Measurements from ENCODE around the gene FCGR2B.

The FCGR2B gene

GRCh38 chr1:161706482-161707347, 43.8 kb downstream of the FCGR2B start, which contains the start of gene FCRLA:
TSS of gene FCRLA (plus strand) at chr1:161707229. CDS start at chr1:161707265, 36 bp downstream.
- Histone ChIP-seq H3K9me3 (ENCODE audit: control insufficient read depth, insufficient read depth, low read depth, low read length) (no peaks in the 10 kb centered on the region), H3K27ac (ENCODE audit: extremely low read depth, low read depth, low read length) (no peak within 1 kb of the TSS; the same call in 1 of the 2 replicates), H3K36me3 (ENCODE audit: control insufficient read depth in 2 of 2, insufficient read depth in 1 of 2, low read length in 2 of 2) (no peaks in the 10 kb centered on the region), H3K4me1 (ENCODE audit: control insufficient read depth, insufficient read depth, low read length) (no peaks in the 10 kb centered on the region), H3K4me3 (ENCODE audit: low read depth, low read length) (no peak within 1 kb of the TSS)
- ChIA-PET CTCF (interaction anchor here (0.9 to 1.6 kb wide), 2 partner anchors 19 to 37 kb away, joined by 4 to 5 read pairs; no protein-coding TSS in a partner anchor), POLR2A (interaction anchor here (1.6 kb wide), 1 partner anchor 20 kb away, joined by 6 read pairs; no protein-coding TSS in a partner anchor)
- TF ChIP-seq, protein P1, sequence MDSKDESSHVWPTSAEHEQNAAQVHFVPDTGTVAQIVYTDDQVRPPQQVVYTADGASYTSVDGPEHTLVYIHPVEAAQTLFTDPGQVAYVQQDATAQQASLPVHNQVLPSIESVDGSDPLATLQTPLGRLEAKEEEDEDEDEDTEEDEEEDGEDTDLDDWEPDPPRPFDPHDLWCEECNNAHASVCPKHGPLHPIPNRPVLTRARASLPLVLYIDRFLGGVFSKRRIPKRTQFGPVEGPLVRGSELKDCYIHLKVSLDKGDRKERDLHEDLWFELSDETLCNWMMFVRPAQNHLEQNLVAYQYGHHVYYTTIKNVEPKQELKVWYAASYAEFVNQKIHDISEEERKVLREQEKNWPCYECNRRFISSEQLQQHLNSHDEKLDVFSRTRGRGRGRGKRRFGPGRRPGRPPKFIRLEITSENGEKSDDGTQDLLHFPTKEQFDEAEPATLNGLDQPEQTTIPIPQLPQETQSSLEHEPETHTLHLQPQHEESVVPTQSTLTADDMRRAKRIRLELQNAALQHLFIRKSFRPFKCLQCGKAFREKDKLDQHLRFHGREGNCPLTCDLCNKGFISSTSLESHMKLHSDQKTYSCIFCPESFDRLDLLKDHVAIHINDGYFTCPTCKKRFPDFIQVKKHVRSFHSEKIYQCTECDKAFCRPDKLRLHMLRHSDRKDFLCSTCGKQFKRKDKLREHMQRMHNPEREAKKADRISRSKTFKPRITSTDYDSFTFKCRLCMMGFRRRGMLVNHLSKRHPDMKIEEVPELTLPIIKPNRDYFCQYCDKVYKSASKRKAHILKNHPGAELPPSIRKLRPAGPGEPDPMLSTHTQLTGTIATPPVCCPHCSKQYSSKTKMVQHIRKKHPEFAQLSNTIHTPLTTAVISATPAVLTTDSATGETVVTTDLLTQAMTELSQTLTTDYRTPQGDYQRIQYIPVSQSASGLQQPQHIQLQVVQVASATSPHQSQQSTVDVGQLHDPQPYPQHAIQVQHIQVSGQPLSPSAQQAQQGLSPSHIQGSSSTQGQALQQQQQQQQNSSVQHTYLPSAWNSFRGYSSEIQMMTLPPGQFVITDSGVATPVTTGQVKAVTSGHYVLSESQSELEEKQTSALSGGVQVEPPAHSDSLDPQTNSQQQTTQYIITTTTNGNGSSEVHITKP (tag by site-specific recombination; IDR thresholded peaks at IDR 0.05) = peak; percentile 77
- no peak for TF ChIP-seq ZNF548 (tag by site-specific recombination; IDR thresholded peaks at IDR 0.05)
- peak; percentile 71; the same call in 1 of the 2 replicates for TF ChIP-seq ZNF449 (tag by site-specific recombination; IDR thresholded peaks at IDR 0.05)
- TF ChIP-seq ZNF394 (tag by site-specific recombination; IDR thresholded peaks at IDR 0.05; ENCODE audit: borderline replicate concordance) = peak; percentile 66; the same call in 1 of the 2 replicates
- TF ChIP-seq ZFP69B (tag by site-specific recombination; IDR thresholded peaks at IDR 0.05) = 0 out of 2 replicates have a peak, but pooled peaks have one; percentile 12
- peak; percentile 50; the same call in 1 of the 2 replicates for TF ChIP-seq ZNF335 (tag by site-specific recombination; conservative IDR thresholded peaks at IDR 0.05)
- TF ChIP-seq ZBTB17 (tag by site-specific recombination; IDR thresholded peaks at IDR 0.05) = peak; percentile 54; the same call in 1 of the 2 replicates
- TF ChIP-seq ZNF24 (tag by site-specific recombination; IDR thresholded peaks at IDR 0.05) = 0 out of 2 replicates have a peak, but pooled peaks have one; percentile 17
- TF ChIP-seq ZNF596 (tag by site-specific recombination; IDR thresholded peaks at IDR 0.05) = no peak
- peak; percentile 67 for TF ChIP-seq ZNF366 (tag by site-specific recombination; conservative IDR thresholded peaks at IDR 0.05)
- no peak for TF ChIP-seq ZNF837 (tag by site-specific recombination; IDR thresholded peaks at IDR 0.05)
- no peak for TF ChIP-seq MEIS1 (CRISPR knock-in tag; IDR thresholded peaks at IDR 0.05; ENCODE audit: borderline replicate concordance)
- TF ChIP-seq PRDM1 (tag by site-specific recombination; IDR thresholded peaks at IDR 0.05) = 0 out of 2 replicates have a peak, but pooled peaks have one; percentile 5
- peak; percentile 36 for TF ChIP-seq ZNF629 (tag by site-specific recombination; IDR thresholded peaks at IDR 0.05)
- no peak for TF ChIP-seq ZFHX2 (tag by site-specific recombination; conservative IDR thresholded peaks at IDR 0.05)
- peak; percentile 63; the same call in 1 of the 2 replicates for TF ChIP-seq ZEB2 (tag by site-specific recombination; IDR thresholded peaks at IDR 0.05)

DNA sequence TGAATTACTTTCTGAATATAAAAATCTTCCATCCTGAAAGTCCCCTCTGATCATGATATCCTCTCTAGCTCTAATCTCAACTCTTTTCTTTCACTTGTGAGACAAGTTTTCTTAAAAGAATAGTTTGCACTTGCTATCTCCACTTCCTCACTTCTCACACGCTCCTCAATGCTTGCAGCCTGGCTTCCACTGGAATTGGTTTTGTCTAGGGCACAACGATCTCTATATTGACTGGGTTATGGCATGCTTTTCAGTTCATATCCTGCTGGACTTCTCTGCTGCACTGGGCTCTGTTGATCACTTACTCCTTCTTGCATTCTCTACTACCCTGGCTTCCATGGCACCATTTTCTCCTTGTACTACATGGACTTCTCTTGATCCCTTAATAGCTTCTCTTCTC, 44.6 kb downstream of the FCGR2B start:
- no peak overlapping the region for H3K4me3 ChIP-seq (ENCODE audit: low read depth, low read length)
- H3K4me1 ChIP-seq (ENCODE audit: control insufficient read depth, insufficient read depth, low read length) = no peaks in the 10 kb centered on the region
- no peak overlapping the region for H3K27ac ChIP-seq (ENCODE audit: extremely low read depth, low read depth, low read length)
- no peaks in the 10 kb centered on the region for H3K36me3 ChIP-seq (ENCODE audit: control insufficient read depth in 2 of 2, insufficient read depth in 1 of 2, low read length in 2 of 2)
- ChIA-PET POLR2A (interaction anchor here (1.6 kb wide), 1 partner anchor 19 kb away, joined by 6 read pairs; no protein-coding TSS in a partner anchor), CTCF (interaction anchor here (0.9 to 1.6 kb wide), 2 partner anchors 18 to 37 kb away, joined by 4 to 5 read pairs; no protein-coding TSS in a partner anchor)
- no peaks in the 10 kb centered on the region for H3K9me3 ChIP-seq (ENCODE audit: control insufficient read depth, insufficient read depth, low read depth, low read length)
- TF ChIP-seq ZFP69B (tag by site-specific recombination; IDR thresholded peaks at IDR 0.05) = no peak
- no peak for TF ChIP-seq PBX3 (CRISPR knock-in tag; IDR thresholded peaks at IDR 0.05)
- TF ChIP-seq KLF1 (tag by site-specific recombination; IDR thresholded peaks at IDR 0.05) = no peak
- TF ChIP-seq TCF7L2 (IDR thresholded peaks at IDR 0.05; ENCODE audit: borderline replicate concordance, low read depth, low read length) = no peak
- TF ChIP-seq MEIS1 (CRISPR knock-in tag; IDR thresholded peaks at IDR 0.05; ENCODE audit: borderline replicate concordance) = no peak
- no peak for TF ChIP-seq ZNF157 (tag by site-specific recombination; IDR thresholded peaks at IDR 0.05)
- TF ChIP-seq BCL6B (tag by site-specific recombination; IDR thresholded peaks at IDR 0.05) = no peak
- no peak for TF ChIP-seq ZNF10 (tag by site-specific recombination; IDR thresholded peaks at IDR 0.05)

All from HEK293 (cell line).